Fibroblast of pulmonary artery (primary cell): ENCODE results near the gene FAM47E.
"Not testable (repeated sequence)": the region's sequence is repeated elsewhere in the genome, so short reads cannot be mapped to it uniquely, and the experiment has no call there.

Experiments
- DNase-seq: peaks from one replicate; pipeline ENCODE4 v3.0.0-alpha.2; 2010; ENCODE audit warnings: low read depth
- H3K4me3 ChIP-seq: replicated peaks from 2 replicates; pipeline ENCODE4 v1.5.1; 2011; ENCODE audit warnings: low read depth, mild to moderate bottlenecking, control low read depth, low read length, moderate library complexity
- CTCF ChIP-seq: IDR thresholded peaks from 2 replicates; pipeline ENCODE4 v1.5.1; 2011; ENCODE audit warnings: mild to moderate bottlenecking, control low read depth, low read length, inconsistent platforms; ENCODE audit errors: missing control alignments

The FAM47E gene

GRCh38 chr4:76275486-76276124 lies 24.1 kb downstream of the FAM47E start:
- DNase-seq = no peak
- TF ChIP-seq CTCF = no peak
- no peak overlapping the region for H3K4me3 ChIP-seq

GRCh38 chr4:76276813-76277212 lies 25.3 kb downstream of the FAM47E start:
- no peak for DNase-seq
- no peak for TF ChIP-seq CTCF

GRCh38 chr4:76277667-76278066 lies 26.1 kb downstream of the FAM47E start:
- TF ChIP-seq CTCF = no peak
- no peak for DNase-seq
- H3K4me3 ChIP-seq = no peak overlapping the region

More at GRCh38 chr4:76276813-76277212, 25.3 kb downstream of the FAM47E start:
- no peak overlapping the region for H3K4me3 ChIP-seq

- DNase-seq = no peak
- no peak for TF ChIP-seq CTCF
- no peak overlapping the region for H3K4me3 ChIP-seq
Observed at GRCh38 chr4:76278583-76278982, 27.1 kb downstream of the FAM47E start.

- no peak overlapping the region for H3K4me3 ChIP-seq
- TF ChIP-seq CTCF = no peak
- no peak for DNase-seq
Observed at GRCh38 chr4:76279462-76279861, 27.9 kb downstream of the FAM47E start.

- H3K4me3 ChIP-seq = no peak overlapping the region
- no peak for TF ChIP-seq CTCF
- no peak for DNase-seq
Observed at GRCh38 chr4:76280488-76281441, 29.2 kb downstream of the FAM47E start.

- DNase-seq, H3K4me3 ChIP-seq: not testable (repeated sequence)
Observed at GRCh38 chr4:76281594-76281993, 30.1 kb downstream of the FAM47E start.
